Stomach (tissue), 19 donors: ENCODE results near the gene ACTR8. TPM values are rescaled to one million over a fixed set of nuclear protein-coding genes. Genes with fewer than 3 reads are reported as not detected.
"Not testable (repeated sequence)": the region's sequence is repeated elsewhere in the genome, so short reads cannot be mapped to it uniquely, and the experiment has no call there.

ENCODE experiments used
- DNase-seq, 2 donors: peaks; one replicate each; pipeline versions ENCODE4 v3.0.0 to v3.0.0-alpha.2; 2013 to 2019
- H3K27ac ChIP-seq, 5 donors: fragments of 200-600 bp in 4 of 5; sonication (generic) in 4 of 5; one replicate each; pipeline ENCODE4 v1.5.1; 2013 to 2019; ENCODE audit warnings: mild to moderate bottlenecking in 1 of 5, moderate library complexity in 1 of 5
- H3K27me3 ChIP-seq, 3 donors: fragments of 200-600 bp; sonication (generic); one replicate each; pipeline ENCODE4 v1.5.1; 2017 to 2019; ENCODE audit warnings: mixed run types in 1 of 3
- H3K36me3 ChIP-seq, 4 donors: fragments of 200-600 bp; sonication (generic); 1 replicate in 3 of 4; 2 replicates in 1 of 4; pipeline ENCODE4 v1.5.1; 2016 to 2019
- H3K4me1 ChIP-seq, 4 donors: fragments of 200-600 bp; sonication (generic); one replicate each; pipeline ENCODE4 v1.5.1; 2016 to 2019
- H3K4me3 ChIP-seq, 4 donors: fragments of 200-600 bp; sonication (generic) in 3 of 4; one replicate each; pipeline ENCODE4 v1.5.1; 2016 to 2019; ENCODE audit warnings: mild to moderate bottlenecking in 1 of 4
- H3K9me3 ChIP-seq, 4 donors: fragments of 200-600 bp; sonication (generic); one replicate each; pipeline ENCODE4 v1.5.1; 2016 to 2019
- EP300 ChIP-seq: sonication (generic); formaldehyde crosslinking; IDR thresholded peaks from one replicate; pipeline ENCODE4 v1.6.1; 2017; ENCODE audit warnings: antibody characterized with exemption
- POLR2A ChIP-seq, 4 donors: fragments of 450-650 bp; IDR thresholded peaks; one replicate each; pipeline ENCODE4 v1.6.1; 2016; ENCODE audit warnings: antibody characterized with exemption in 4 of 4, control low read depth in 2 of 4, mild to moderate bottlenecking in 1 of 4, moderate library complexity in 1 of 4
- POLR2AphosphoS5 ChIP-seq, 3 donors: sonication (generic); formaldehyde crosslinking; IDR thresholded peaks; one replicate each; pipeline ENCODE4 v1.6.1; 2016; ENCODE audit warnings: antibody characterized with exemption in 3 of 3
- WGBS, 5 donors: extraction: QIAGEN DNeasy Blood & Tissue Kit in 3 of 5; methylation state at CpG; one replicate each; pipeline versions ENCODE4 v1.1.5 to v1.1.7; 2013 to 2018; 5-methylcytosine and 5-hydroxymethylcytosine counted together
- intact Hi-C: fragments of 100-400 bp; cut with DNase I; formaldehyde crosslinking; loops from one replicate; pipeline ENCODE4 v1.15.1; 2023; ENCODE audit warnings: low total_unique reads
- long read RNA-seq, 10 donors: transcript quantifications; one replicate each; lab custom pipeline, GENCODE V29; 2026
- polyA plus RNA-seq, 3 donors: library from polyadenylated mRNA; stranded (reverse); fragments of 200-250 nt; gene quantifications; one replicate each; pipeline ENCODE4 v1.2.3, GENCODE V29; 2013
- total RNA-seq, 5 donors: library from RNA; depleted of rRNA; stranded (reverse); fragments of >200 nt; gene quantifications; one replicate each; pipeline versions ENCODE4 v1.1.0 to v1.2.3, GENCODE V29; 2014 to 2016
- TF ChIP-seq, protein P1 (sequence below), 7 experiments: fragments of 450-650 bp in 4 of 7; fragments of 200-600 bp in 3 of 7; sonication (generic) in 3 of 7; IDR thresholded peaks; one replicate each; pipeline ENCODE4 v1.5.1; 2016 to 2019; ENCODE audit warnings: antibody characterized with exemption in 7 of 7, control low read depth in 2 of 7, mild to moderate bottlenecking in 1 of 7
- donor health status: healthy with polysubstance abuse.
- donor health status: Bipolar disorder and iron deficiency.
- donor health status: healthy.

Gene ACTR8, protein sequence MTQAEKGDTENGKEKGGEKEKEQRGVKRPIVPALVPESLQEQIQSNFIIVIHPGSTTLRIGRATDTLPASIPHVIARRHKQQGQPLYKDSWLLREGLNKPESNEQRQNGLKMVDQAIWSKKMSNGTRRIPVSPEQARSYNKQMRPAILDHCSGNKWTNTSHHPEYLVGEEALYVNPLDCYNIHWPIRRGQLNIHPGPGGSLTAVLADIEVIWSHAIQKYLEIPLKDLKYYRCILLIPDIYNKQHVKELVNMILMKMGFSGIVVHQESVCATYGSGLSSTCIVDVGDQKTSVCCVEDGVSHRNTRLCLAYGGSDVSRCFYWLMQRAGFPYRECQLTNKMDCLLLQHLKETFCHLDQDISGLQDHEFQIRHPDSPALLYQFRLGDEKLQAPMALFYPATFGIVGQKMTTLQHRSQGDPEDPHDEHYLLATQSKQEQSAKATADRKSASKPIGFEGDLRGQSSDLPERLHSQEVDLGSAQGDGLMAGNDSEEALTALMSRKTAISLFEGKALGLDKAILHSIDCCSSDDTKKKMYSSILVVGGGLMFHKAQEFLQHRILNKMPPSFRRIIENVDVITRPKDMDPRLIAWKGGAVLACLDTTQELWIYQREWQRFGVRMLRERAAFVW
- total RNA-seq (100 to 1,000 TPM in 1 of 5 donors, 10 to 100 TPM in 4; 12.5 to 171 (median 25.5) TPM), polyA plus RNA-seq (1 to 10 TPM; 6.7 to 9.6 (median 8.3) TPM)
- long read RNA-seq, donor 1, partial matches to known transcripts = 0 of 1 reads
- long read RNA-seq, donor 1, other reads (novel, unspliced or antisense) = 0 of 1 reads
- long read RNA-seq, donor 2, partial matches to known transcripts = 0 of 2 reads
- long read RNA-seq, donor 2, other reads (novel, unspliced or antisense) = 0 of 2 reads
- long read RNA-seq, donor 3, partial matches to known transcripts = 0 of 2 reads
- long read RNA-seq, donor 3, other reads (novel, unspliced or antisense) = 0 of 2 reads
- long read RNA-seq, donor 4 = 0 reads
- long read RNA-seq, donor 5, partial matches to known transcripts = 0 of 4 reads
- long read RNA-seq, donor 5, other reads (novel, unspliced or antisense) = 0 of 4 reads
- long read RNA-seq, donor 6 = 0 reads
- long read RNA-seq, donor 7, transcript ACTR8-201 (13 exons, 3,629 nt) = major isoform, 7 of 7 reads
- long read RNA-seq, donor 7, partial matches to known transcripts = 0 of 7 reads
- long read RNA-seq, donor 7, other reads (novel, unspliced or antisense) = 0 of 7 reads
- long read RNA-seq, donor 8, partial matches to known transcripts = 0 of 2 reads
- long read RNA-seq, donor 8, other reads (novel, unspliced or antisense) = 0 of 2 reads
- long read RNA-seq, donor 9, partial matches to known transcripts = 0 of 1 reads
- long read RNA-seq, donor 9, other reads (novel, unspliced or antisense) = 0 of 1 reads
- long read RNA-seq, donor 10, partial matches to known transcripts = 0 of 1 reads
- long read RNA-seq, donor 10, other reads (novel, unspliced or antisense) = 0 of 1 reads

DNA sequence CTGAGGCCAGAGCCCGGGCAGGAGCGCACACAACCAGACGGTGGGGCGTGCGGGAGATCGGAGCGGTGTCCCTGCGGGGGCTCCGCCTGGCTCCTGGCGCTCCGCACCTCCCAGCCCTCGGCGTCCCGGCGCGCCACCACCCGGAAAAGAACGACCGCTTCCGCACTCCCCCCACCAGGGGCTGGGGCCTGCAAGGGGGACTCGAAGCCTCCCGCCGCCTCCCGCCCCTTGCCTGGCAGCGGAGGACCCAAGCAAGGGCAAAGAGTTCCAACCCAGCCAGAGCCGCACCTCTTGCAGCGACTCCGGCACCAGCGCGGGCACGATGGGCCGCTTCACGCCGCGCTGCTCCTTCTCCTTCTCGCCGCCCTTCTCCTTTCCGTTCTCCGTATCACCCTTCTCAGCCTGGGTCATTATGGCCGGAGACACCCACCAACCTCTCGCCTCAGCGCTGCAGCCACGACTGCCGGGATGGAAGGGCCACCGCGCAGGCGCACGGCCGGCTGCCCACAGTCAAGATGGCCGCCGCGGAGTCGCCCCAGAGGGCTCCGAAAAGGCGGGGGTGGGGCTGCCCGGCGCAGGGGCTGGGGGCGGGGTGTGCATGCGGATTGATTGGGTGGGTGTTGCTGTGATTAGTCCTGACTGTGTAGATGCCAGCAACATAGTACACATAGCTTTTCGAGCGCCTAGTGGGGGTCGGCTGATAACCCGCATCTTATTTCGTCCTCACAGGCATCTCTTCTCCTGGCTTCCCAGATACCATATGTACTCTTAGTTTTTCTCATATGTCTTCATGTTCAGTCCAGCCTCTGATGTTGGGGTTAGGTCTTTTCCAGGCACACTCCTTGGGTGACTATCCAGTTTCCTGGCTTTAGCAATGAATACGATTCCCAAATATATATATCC lies at the start of gene ACTR8:
Gene ACTR8 (minus strand): TSS at position 462 of the 903 bp plus-strand sequence. CDS start 51 bp downstream, at position 411.
- no peaks in the 10 kb centered on the region for H3K27me3 ChIP-seq
- DNase-seq = peak; percentile 85 to 96
- peak within 1 kb of the TSS; percentile 78 to 89 (median 82) for H3K4me3 ChIP-seq
- intact Hi-C loops = no loop called here
- H3K9me3 ChIP-seq = no peaks in the 10 kb centered on the region
- peak; percentile 36 to 87 (median 77) for TF ChIP-seq POLR2AphosphoS5 (IDR thresholded peaks at IDR 0.05)
- peak in 1 of 4 donors; percentile 40 for TF ChIP-seq POLR2A (IDR thresholded peaks at IDR 0.05)
- TF ChIP-seq EP300 = no peak
- TF ChIP-seq, protein P1, sequence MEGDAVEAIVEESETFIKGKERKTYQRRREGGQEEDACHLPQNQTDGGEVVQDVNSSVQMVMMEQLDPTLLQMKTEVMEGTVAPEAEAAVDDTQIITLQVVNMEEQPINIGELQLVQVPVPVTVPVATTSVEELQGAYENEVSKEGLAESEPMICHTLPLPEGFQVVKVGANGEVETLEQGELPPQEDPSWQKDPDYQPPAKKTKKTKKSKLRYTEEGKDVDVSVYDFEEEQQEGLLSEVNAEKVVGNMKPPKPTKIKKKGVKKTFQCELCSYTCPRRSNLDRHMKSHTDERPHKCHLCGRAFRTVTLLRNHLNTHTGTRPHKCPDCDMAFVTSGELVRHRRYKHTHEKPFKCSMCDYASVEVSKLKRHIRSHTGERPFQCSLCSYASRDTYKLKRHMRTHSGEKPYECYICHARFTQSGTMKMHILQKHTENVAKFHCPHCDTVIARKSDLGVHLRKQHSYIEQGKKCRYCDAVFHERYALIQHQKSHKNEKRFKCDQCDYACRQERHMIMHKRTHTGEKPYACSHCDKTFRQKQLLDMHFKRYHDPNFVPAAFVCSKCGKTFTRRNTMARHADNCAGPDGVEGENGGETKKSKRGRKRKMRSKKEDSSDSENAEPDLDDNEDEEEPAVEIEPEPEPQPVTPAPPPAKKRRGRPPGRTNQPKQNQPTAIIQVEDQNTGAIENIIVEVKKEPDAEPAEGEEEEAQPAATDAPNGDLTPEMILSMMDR (IDR thresholded peaks at IDR 0.05) = peak in 1 of 7 experiments; percentile 3
- peaks cover 12 to 21% (median 17%) of the 10 kb centered on the region in 4 donors for H3K4me1 ChIP-seq
- H3K27ac ChIP-seq = peak within 1 kb of the TSS; percentile 69 to 90 (median 87)
- H3K36me3 ChIP-seq = peaks cover 40 to 70% (median 68%) of the 10 kb centered on the region in 4 donors
- WGBS, 5 donors = 1 to 2% (median 2%) methylated on average over 44 to 65 of the region's 65 CpGs

DNA sequence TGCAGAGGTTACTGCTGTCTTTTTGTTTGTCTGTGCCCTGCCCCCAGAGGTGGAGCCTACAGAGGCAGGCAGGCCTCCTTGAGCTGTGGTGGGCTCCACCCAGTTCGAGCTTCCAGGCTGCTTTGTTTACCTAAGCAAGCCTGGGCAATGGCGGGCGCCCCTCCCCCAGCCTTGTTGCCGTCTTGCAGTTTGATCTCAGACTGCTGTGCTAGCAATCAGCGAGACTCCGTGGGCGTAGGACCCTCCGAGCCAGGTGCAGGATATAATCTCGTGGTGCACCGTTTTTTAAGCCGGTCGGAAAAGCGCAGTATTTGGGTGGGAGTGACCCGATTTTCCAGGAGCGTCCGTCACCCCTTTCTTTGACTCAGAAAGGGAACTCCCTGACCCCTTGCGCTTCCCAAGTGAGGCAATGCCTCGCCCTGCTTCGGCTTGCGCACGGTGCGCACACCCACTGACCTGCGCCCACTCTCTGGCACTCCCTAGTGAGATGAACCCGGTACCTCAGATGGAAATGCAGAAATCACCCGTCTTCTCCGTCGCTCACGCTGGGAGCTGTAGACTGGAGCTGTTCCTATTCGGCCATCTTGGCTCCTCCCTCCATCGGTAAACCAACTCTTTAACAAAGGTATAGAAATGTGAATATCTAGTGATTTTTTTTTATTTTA lies 45.4 kb upstream of the ACTR8 start:
- H3K4me3 ChIP-seq = not testable (repeated sequence)

DNA sequence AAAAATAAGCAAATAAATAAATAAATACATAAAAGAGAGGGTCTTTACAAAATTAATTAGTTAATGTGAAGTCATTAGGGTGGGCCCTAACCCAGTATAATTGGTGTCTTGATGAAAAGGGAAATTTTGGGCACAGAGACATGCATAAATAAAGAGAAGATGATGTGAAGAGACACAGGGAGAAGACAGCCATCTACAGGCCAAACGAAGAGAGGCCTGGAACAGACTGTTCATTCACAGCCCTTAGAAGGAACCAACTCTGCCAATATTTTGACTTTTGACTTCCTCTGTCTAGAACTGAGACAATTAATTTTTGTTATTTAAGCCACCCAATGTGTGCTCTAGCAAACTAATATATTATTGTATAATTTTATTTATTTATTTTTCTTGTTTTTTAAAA lies 39.3 kb upstream of the ACTR8 start:
- WGBS, 5 donors = 38 to 57% (median 47%) methylated on average over 1 of the region's 1 CpG
- Histone ChIP-seq H3K36me3 (no peaks in the 10 kb centered on the region), H3K27me3 (peaks cover 0 to 8% (median 0%) of the 10 kb centered on the region in 3 donors), H3K4me3 (no peak overlapping the region), H3K4me1 (no peaks in the 10 kb centered on the region), H3K27ac (no peak overlapping the region), H3K9me3 (peaks cover 0 to 11% (median 4%) of the 10 kb centered on the region in 4 donors)
- intact Hi-C loops = no loop called here
- DNase-seq = no peak
- TF ChIP-seq, protein P1 (IDR thresholded peaks at IDR 0.05) = peak in 1 of 7 experiments; percentile 8
- TF ChIP-seq POLR2AphosphoS5 (IDR thresholded peaks at IDR 0.05) (no peak), POLR2A (IDR thresholded peaks at IDR 0.05) (no peak)

More for the DNA sequence above, 45.4 kb upstream of the ACTR8 start:
- DNase-seq, H3K27ac ChIP-seq, H3K9me3 ChIP-seq, intact Hi-C loops, H3K36me3 ChIP-seq, H3K4me1 ChIP-seq: not testable (repeated sequence)
- 64 to 75% (median 73%) methylated on average over 26 to 29 of the region's 30 CpGs for WGBS, 5 donors
- peaks cover 0 to 13% (median 0%) of the 10 kb centered on the region in 3 donors for H3K27me3 ChIP-seq
